Stimulated activated CD8-positive, alpha-beta memory T cell treated with anti-CD3 and anti-CD28 coated beads, Interleukin-4, amount 100 ng/mL, for 48 hours (primary cell): ENCODE data around the gene KBTBD3.

Experiments used
- DNase-seq: peaks from one replicate; pipeline ENCODE4 v3.0.0-alpha.2; 2020

The KBTBD3 gene

DNA sequence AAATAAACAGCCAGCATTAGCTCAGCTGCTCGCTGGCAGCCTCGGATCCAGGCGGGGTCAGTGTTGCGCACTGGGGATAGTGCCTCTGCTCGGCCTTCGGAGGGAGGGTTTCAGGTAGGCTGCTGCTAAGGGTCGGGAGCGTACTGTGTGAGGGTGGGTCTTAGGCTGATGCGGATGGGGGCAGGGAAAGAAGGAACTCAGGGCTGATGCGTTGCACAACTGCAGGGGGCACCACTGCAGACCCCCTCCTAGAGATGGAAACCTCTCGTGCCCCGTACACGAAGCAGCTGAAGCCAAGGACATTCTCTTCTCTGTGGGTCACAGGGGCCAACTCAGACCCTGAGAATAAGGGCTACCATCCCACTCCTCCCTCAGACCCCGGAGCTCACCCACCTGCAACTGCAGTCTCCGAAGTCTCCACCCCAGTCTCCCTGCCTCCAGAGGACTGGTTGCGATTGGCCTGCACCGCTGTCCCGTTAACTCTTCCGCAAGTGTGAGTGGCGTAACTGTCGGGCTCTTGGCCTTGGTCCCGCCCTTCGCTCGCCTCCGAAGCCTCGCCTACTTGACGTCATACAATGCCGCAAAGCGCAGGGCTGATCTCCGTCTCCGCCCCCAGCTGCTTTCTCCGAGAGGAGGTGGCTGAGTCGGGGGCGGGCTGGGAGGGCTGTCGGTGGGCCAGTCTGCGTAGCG lies at the start of gene KBTBD3:
Gene KBTBD3, minus strand, starts transcription at position 429 of the 690 bp plus-strand sequence. CDS start 18,250 bp downstream, outside the sequence.
- DNase-seq, result peak; percentile 97

DNA sequence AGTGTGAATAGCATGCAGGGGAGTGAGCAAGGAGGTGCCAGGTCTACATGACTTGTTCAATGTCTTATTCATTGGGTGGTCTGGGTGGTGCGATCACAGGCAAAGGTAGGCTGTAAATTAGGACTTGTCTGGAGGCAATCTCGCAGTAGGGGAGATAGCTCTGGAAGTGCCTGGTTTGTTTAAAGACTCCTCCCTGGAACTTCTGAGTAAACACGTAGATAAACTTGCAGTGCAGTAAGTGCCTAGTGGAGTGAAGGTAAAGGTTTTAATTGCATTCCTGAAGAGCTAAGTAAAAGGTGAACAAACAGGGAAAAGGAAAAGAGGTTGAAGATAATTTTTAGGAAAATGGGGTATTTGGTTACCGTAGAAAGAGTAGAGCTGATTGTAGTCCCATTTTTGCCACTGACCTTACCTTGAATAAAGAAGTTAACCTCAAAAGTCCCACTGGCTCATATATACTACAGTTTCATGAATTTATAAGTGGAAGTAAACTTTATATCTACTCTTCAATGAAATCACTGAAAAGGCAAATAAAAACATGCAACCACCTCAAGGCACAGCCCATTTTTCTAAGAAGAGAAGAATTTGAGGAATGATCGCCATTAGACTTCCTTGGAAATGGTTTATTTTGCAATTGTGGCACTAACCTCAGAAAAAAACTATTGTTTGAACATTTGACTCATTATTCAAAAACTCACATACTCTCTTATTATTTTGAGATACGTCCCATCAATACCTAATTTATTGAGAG lies 44.6 kb upstream of the KBTBD3 start:
- no peak for DNase-seq

DNA sequence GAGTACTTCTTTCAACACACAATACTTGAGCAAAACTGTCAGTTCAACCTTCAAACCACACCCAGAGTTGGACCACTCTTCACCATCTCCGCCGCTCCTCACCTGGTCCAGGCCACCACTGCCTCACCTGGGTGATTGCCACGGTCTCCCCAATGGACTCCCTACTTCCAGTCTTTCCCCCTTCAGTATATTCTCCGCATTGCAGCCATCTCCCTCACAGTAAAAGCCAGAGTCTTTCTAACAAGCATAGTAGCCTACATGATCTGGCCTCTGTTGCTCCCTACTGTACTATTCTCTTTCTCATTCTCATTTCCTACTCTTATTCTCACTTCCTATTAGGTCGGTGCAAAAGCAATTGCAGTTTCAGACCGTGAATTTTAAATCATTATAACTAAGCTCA lies 28.8 kb upstream of the KBTBD3 start:
- no peak for DNase-seq

DNA sequence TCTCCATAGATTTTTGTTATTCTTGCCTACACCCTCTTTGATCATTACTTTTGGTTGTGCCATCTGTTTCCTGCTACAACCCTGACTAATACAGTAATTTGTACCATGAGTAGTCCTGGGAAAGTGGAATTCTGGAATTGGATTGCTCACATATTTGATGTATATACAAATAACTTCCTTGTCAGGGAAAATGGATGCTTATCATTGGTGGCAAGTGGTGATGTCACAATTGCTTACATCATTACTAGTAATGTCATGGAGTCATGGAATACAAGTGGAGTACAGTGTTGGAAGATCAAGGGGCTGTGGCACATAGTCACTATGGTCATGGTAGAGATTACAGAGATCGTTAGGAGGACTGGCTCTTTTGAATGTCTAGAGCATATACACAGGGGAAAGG lies 24.7 kb upstream of the KBTBD3 start:
- no peak for DNase-seq

- DNase-seq, result no peak
Measured at GRCh38 chr11:106101370-106101769, 24.2 kb upstream of the KBTBD3 start.

- DNase-seq, result no peak
Measured at GRCh38 chr11:106098893-106099553, 21.9 kb upstream of the KBTBD3 start.

- no peak for DNase-seq
Measured at GRCh38 chr11:106092446-106092845, 15.3 kb upstream of the KBTBD3 start.

DNA sequence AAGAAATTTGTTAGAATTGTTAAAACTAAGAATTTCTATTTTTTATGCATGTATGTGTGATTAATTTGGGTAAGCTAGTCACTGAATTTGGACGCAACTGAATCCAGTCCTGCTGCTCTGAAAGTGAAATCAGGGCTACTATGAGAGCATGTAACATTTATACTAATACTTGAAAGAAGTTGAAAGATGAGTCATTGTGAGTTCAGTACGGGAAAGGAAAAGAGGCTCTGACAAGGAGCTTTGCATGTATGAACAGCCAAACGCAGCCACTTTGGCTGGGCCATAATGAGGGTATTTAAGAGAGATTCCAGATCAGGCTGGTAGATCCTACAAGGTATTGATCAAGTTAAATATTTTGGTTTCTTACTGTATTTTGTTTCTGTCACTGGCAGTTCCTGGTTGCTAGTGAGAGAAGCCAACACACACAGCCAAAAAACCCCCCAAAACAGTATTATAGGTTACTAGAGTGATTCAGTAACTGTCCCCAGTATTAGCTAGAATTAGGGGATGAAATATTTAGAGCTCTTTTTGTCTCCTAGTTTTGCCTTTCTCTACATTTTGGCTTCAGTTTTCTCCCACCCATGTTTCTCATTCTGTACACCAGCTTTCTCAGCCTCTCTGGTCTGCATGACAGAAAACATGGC lies 14.5 kb upstream of the KBTBD3 start:
- DNase-seq, result peak; percentile 27

GRCh38 chr11:106088896-106089295 lies 11.7 kb upstream of the KBTBD3 start:
- no peak for DNase-seq

DNA sequence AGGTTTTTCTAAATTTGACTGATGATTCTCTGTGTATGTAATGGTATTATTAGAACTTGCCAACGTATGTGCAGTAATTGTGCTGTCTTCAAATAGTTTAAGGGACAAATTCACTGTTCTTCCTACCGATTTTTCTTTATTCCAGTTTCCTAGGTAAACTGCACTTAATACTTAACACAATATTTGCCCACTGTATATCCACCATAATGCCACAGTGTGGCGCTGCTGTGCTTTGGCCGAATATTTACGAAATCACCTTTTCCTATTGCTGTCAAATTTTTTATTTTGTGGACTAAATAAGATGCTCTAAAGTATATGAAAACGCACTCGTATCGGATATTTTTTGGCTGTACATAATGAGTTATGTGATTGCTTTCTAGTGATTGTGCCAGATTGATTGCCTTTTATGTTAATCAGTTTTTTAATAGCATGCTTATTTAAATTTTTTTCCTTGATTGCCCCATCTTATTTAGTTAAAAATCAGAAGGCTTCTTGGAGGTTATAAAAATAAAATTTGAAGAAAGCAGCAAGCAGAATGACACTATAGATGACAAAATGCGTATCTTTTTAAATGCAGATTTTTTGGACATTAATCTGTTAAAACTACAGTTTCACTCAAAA lies 10.8 kb upstream of the KBTBD3 start:
- peak; percentile 56 for DNase-seq

DNA sequence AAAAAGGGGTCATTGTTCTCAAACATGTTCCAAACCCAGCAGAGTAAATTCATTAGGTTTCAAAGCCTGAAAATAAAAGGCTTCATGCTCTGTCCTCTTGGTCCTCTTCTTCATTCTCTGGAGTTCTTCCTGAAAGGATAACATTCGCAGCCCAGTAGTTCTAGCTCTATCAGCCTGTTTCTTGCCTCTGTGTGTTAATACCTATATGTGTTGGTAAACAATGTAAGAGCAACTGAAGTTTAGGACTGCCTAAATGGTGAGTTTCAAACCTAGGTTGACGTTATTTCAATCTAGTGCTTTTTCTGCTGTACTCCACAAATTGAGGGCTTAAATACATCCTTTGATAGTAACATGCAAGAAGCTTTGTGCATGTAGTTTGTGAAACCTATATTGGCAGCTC lies 9.7 kb upstream of the KBTBD3 start:
- DNase-seq, result no peak

DNA sequence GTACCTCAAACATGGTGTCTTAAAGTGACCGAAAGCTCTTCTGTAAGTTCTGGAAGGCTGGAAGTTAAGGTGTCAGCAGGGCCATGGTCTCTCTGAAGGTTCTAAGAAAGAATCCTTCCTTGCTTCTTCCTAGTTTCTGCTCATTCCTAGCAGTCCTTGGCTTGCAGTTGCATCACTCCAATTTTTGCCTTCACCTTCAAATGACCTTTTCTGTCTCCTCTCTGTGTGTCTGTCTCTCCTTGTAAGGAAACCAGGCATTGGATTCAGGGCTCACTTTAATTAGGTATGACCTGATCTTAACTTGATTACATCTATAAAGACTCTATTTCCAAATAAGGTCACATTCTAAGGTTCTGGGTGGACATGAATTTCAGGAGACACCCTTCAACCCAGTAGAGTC lies 9.0 kb upstream of the KBTBD3 start:
- no peak for DNase-seq

DNA sequence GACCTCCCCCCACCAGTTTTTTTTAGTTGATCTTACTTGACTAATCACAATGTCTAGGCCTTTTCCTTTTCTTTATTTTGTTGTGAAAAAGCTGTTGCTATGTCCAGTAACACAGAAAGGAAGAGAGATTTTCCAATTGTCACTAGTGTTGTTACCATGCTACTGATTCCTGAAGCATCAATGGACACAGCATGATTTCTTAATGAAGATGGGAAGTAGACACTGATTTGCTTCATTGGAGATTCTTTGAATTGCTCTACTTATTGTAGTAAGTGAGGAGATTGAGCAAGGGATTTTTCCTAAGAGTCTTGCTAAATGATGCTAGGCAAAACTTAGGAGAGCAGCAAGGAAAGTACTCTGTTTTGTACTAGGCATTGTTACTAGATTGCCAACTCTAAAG lies 4.9 kb upstream of the KBTBD3 start:
- DNase-seq, result no peak

DNA sequence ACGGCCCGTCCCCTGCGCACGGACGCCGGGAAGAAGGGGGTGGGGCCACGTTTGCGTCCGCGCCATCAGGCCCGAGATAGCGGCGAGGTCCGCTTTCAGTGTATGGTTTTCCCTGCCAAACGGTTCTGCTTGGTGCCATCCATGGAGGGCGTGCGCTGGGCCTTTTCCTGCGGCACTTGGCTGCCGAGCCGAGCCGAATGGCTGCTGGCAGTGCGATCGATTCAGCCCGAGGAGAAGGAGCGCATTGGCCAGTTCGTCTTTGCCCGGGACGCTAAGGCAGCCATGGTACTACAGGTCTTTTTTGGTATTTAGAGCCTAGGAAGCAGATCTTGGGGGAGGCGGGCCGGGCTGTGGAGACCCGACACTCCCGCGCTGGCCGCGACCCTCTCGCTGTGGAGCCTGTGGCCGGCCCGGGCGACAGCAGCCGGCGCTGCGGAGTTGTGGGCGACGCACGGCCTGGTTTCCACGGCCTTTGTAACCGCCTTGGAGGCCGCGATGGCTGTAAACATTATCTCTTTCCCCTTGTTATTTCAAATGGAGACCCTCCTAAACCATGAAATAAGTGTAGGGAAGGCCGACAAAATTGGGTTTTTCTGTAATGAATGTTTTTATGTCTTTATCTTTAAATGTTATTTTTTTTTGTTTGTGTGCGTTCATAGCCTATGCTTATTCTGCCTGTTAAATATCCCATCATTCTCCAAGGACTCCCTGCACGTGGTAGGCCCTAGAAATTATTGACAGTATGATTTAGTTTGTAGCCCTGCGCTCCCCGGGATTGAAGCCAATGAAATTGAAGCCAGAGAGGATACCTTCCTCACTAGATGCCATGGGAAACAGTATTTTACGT lies 685 bp upstream of the KBTBD3 start, which contains the start of gene AASDHPPT:
Gene AASDHPPT, plus strand, starts transcription at position 54 of the 847 bp plus-strand sequence. Its CDS starts 49 bp downstream, at position 103.
- DNase-seq, result no peak

DNA sequence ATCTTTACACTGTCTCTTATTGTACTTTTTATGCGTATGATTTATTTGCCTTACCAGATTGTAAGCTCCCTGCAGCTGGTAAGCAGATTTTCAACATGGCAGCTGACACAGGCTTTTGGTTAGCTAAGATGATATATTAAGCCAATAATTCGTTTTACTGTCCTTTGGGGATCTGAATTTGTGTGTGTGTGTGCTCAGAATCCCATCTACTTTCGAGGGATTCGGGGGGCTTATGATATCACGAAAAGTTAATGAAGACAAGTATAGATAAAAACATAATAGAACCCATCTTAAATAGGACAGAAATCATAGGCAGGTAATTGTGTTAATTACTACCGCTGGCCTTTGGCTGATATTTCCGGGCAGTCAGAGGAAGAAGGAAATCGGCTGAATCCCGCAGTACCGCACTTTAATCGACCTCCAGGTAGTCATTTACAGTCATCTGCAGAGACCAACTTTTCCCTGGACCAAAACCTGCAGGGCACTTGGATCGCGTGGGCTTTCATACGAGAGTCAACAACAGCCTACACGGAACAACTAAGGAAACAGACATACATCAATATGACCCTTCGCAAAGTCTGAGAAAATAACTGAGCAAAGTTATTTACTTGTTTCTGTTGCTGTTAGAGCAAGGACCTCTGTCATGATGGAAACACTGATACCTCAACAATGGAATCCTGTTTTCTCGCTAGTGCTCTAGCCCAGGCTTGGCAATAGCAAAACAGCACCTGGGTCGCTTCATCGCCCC lies 802 bp downstream of the KBTBD3 start:
- peak; percentile 31 for DNase-seq

- DNase-seq, result no peak
Measured at GRCh38 chr11:106072804-106073203, 4.3 kb downstream of the KBTBD3 start.

DNA sequence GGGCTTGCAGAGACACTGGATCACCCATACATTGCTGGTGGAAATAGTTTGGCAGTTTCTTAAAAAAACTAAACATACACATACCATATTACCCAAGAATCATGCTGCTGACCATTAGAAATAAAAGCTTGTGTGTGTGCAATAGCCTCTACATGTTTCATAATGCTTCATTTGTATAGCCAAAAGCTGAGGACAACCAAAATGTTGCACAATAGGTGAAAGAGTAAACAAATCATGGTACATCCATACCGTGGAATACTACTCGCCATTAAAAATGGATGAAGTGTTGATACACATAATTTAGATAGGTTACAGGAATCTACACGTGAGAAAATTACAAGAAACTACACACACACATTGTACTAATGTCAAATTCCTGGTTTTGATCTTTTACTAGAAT lies 6.5 kb downstream of the KBTBD3 start:
- no peak for DNase-seq

- DNase-seq, result no peak
Measured at GRCh38 chr11:106063009-106063408, 14.1 kb downstream of the KBTBD3 start.

DNA sequence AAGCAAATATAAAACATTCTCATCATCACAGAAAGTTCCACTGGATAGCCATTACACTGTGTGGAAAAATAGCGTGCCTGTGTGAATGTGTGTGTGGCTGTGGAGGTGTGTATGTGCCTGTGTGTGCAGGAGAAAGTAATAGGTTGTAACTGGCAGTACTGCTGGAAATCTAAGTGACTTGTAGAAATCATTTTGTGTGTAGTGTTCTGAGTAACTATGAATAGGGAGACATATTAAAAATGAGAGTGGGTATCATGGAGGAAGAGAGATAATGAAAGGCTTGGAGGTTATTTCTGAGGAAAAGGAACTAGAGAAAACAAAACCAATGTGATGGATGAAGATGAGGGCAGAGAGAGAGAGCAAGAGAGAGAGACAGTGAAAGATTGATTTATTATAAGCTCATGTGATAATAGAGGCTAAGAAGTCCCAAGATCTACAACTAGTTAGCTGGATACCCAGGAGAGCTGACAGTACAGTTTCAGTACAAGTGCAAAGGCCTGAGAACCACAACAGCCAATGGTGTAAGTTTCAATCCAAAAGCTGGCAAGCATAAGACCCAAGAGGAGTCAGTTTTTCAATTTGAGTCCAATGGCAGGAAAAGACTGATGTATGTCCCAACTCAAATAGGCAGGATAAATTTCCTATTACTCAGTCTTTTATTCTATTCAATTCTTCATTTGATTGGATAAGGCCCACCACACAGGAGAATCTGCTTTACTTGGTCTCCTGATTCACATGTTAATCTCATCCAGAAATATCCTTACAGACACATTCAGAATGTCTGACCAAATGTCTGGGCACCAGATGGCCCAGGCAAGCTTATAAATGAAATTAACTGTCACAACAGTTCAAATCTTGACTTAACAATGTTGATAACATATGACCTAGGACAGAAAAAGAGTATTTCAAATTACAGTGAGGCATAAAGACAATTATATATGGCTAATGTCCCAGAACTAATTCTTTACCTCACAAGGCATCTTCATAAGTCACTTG lies 14.9 kb downstream of the KBTBD3 start:
- no peak for DNase-seq
